ENCODE results near the gene SEPTIN7. TPM values are rescaled to one million over a fixed set of nuclear protein-coding genes. Genes with fewer than 3 reads are reported as not detected.

The SEPTIN7 gene
- total RNA-seq, 1 experiment from 2014 or later: 292 TPM

- intact Hi-C loops (cut with micrococcal nuclease; ENCODE audit: unreplicated experiment) (no loop called here), in situ Hi-C loops (cut with HindIII; ENCODE audit: low pct_unique_long_range_greater_than_20kb, low sequenced_read_pairs) (no loop called here)
- no TSS peak for BruUV-seq (replicated peaks)
- no peak overlapping the region for H3K27ac ChIP-seq (ENCODE audit: low read length)
- H3K4me1 ChIP-seq (ENCODE audit: control insufficient read depth, insufficient read depth, low read length): no peaks in the 10 kb centered on the region
- ChIA-PET POLR2A (no interaction called here), CTCF (no interaction called here)
- DNase-seq (ENCODE audit: low read depth, low spot score) (no peak), ATAC-seq (no peak)
- peaks cover 43% of the 10 kb centered on the region; the same call in 1 of the 2 replicates for H3K9me3 ChIP-seq (ENCODE audit: control insufficient read depth, insufficient read depth, low read depth, low read length)
- no peaks in the 10 kb centered on the region for H3K36me3 ChIP-seq (ENCODE audit: control insufficient read depth, insufficient read depth, low read length)
- H3K4me3 ChIP-seq (ENCODE audit: low read depth in 2 of 2, low read length in 2 of 2): no peak overlapping the region
- no peaks in the 10 kb centered on the region for H3K27me3 ChIP-seq (ENCODE audit: control insufficient read depth, insufficient read depth, low read length)
- TF ChIP-seq POLR2AphosphoS5 (IDR thresholded peaks at IDR 0.05; ENCODE audit: low read depth, low read length): no peak
- no peak for TF ChIP-seq CTCF (IDR thresholded peaks at IDR 0.05)
- no peak for TF ChIP-seq REST (IDR thresholded peaks at IDR 0.05; ENCODE audit: insufficient read depth in 1 of 2, low read depth in 2 of 2, low read length in 1 of 2)
- TF ChIP-seq SIN3A (IDR thresholded peaks at IDR 0.05; ENCODE audit: borderline replicate concordance, insufficient read depth, low read depth, low read length): no peak
- no peak for TF ChIP-seq TCF7L2 (IDR thresholded peaks at IDR 0.05; ENCODE audit: low read depth, low read length)
Observed at GRCh38 chr7:35818513-35818912, 17.7 kb downstream of the SEPTIN7 start.

GRCh38 chr7:35819310-35819709 lies 18.5 kb downstream of the SEPTIN7 start:
- Histone ChIP-seq H3K9me3 (ENCODE audit: control insufficient read depth, insufficient read depth, low read depth, low read length) (peaks cover 43% of the 10 kb centered on the region; the same call in 1 of the 2 replicates), H3K4me3 (ENCODE audit: low read depth in 2 of 2, low read length in 2 of 2) (no peak overlapping the region), H3K36me3 (ENCODE audit: control insufficient read depth, insufficient read depth, low read length) (no peaks in the 10 kb centered on the region), H3K27me3 (ENCODE audit: control insufficient read depth, insufficient read depth, low read length) (no peaks in the 10 kb centered on the region), H3K27ac (ENCODE audit: low read length) (no peak overlapping the region), H3K4me1 (ENCODE audit: control insufficient read depth, insufficient read depth, low read length) (no peaks in the 10 kb centered on the region)
- BruUV-seq (replicated peaks): no TSS peak
- ChIA-PET POLR2A (interaction anchor here (0.6 kb wide), 1 partner anchor 25 kb away, joined by 3 read pairs; no protein-coding TSS in a partner anchor), CTCF (no interaction called here)
- intact Hi-C loops (cut with micrococcal nuclease; ENCODE audit: unreplicated experiment): no loop called here
- TF ChIP-seq CTCF (IDR thresholded peaks at IDR 0.05) (no peak), SIN3A (IDR thresholded peaks at IDR 0.05; ENCODE audit: borderline replicate concordance, insufficient read depth, low read depth, low read length) (no peak), POLR2AphosphoS5 (IDR thresholded peaks at IDR 0.05; ENCODE audit: low read depth, low read length) (no peak), TCF7L2 (IDR thresholded peaks at IDR 0.05; ENCODE audit: low read depth, low read length) (no peak), REST (IDR thresholded peaks at IDR 0.05; ENCODE audit: insufficient read depth in 1 of 2, low read depth in 2 of 2, low read length in 1 of 2) (no peak)
- no peak for ATAC-seq
- DNase-seq (ENCODE audit: low read depth, low spot score): no peak
- in situ Hi-C loops (cut with HindIII; ENCODE audit: low pct_unique_long_range_greater_than_20kb, low sequenced_read_pairs): no loop called here
